ENCODE measurements around the gene UNC13D. TPM values are rescaled to one million over a fixed set of nuclear protein-coding genes. Genes with fewer than 3 reads are reported as not detected.
"Not testable (repeated sequence)": the region's sequence is repeated elsewhere in the genome, so short reads cannot be mapped to it uniquely, and the experiment has no call there.

UNC13D gene
- total and polyA plus RNA-seq, 7 experiments from 2014 or later = 44.5 to 201 (median 149) TPM

GRCh38 chr17:75869282-75870141 lies 25.3 kb upstream of the UNC13D start:
- no peak overlapping the region for H3K27ac ChIP-seq (ENCODE audit: low read depth, low read length)
- no peaks in the 10 kb centered on the region for H3K36me3 Mint-ChIP-seq
- H3K27me3 Mint-ChIP-seq = no peaks in the 10 kb centered on the region
- peak overlapping the region in 1 of 9 donors; percentile 52 for H3K27ac Mint-ChIP-seq
- no peak overlapping the region for H3K4me3 ChIP-seq (ENCODE audit: low read length)
- no peaks in the 10 kb centered on the region for H3K36me3 ChIP-seq (ENCODE audit: control insufficient read depth in 2 of 3, insufficient read depth in 3 of 3, low read length in 3 of 3)
- ChIA-PET CTCF (no interaction called here), POLR2A (interaction anchor here (20.0 kb wide), 1 partner anchor 11 kb away, joined by 354 read pairs; the partner anchor contains the start of gene WBP2)
- DNase-seq = no peak
- peaks cover 8 to 41% (median 26%) of the 10 kb centered on the region in 7 donors for H3K4me1 Mint-ChIP-seq
- no peaks in the 10 kb centered on the region for H3K9me3 Mint-ChIP-seq
- no peak overlapping the region for H3K4me3 Mint-ChIP-seq
- H3K27me3 ChIP-seq (ENCODE audit: control insufficient read depth in 2 of 2, insufficient read depth in 2 of 2, low read length in 2 of 2) = no peaks in the 10 kb centered on the region
- H3K9me3 ChIP-seq (ENCODE audit: control insufficient read depth in 2 of 3, low read length in 3 of 3) = no peaks in the 10 kb centered on the region
- intact Hi-C loops (cut with micrococcal nuclease) = no loop called here
- no peak for ATAC-seq
- H3K4me1 ChIP-seq (ENCODE audit: control insufficient read depth in 2 of 2, insufficient read depth in 2 of 2, low read length in 2 of 2) = peaks cover 13 to 18% of the 10 kb centered on the region in 2 donors

- peaks cover 20 to 25% of the 10 kb centered on the region in 2 donors for H3K4me1 ChIP-seq (ENCODE audit: control insufficient read depth in 2 of 2, insufficient read depth in 2 of 2, low read length in 2 of 2)
- H3K27me3 ChIP-seq (ENCODE audit: control insufficient read depth in 2 of 2, insufficient read depth in 2 of 2, low read length in 2 of 2); H3K27ac ChIP-seq (ENCODE audit: low read depth, low read length); H3K9me3 Mint-ChIP-seq; H3K4me3 Mint-ChIP-seq; ATAC-seq; DNase-seq; H3K36me3 Mint-ChIP-seq; H3K4me3 ChIP-seq (ENCODE audit: low read length); intact Hi-C loops (cut with micrococcal nuclease); H3K36me3 ChIP-seq (ENCODE audit: control insufficient read depth in 2 of 3, insufficient read depth in 3 of 3, low read length in 3 of 3); H3K27me3 Mint-ChIP-seq; H3K9me3 ChIP-seq (ENCODE audit: control insufficient read depth in 2 of 3, low read length in 3 of 3): not testable (repeated sequence)
- peak overlapping the region in 1 of 9 donors; percentile 52 for H3K27ac Mint-ChIP-seq
- ChIA-PET CTCF (interaction anchor here (1.0 to 1.7 kb wide), 2 partner anchors 14 to 27 kb away, joined by 3 to 5 read pairs; partner anchors contain the start of gene WBP2), POLR2A (interaction anchor here (20.0 kb wide), 1 partner anchor 11 kb away, joined by 354 read pairs; the partner anchor contains the start of gene WBP2)
- H3K4me1 Mint-ChIP-seq = peaks cover 15 to 43% (median 32%) of the 10 kb centered on the region in 7 donors
Measured at GRCh38 chr17:75868730-75869281, 24.6 kb upstream of the UNC13D start.

- H3K27ac ChIP-seq (ENCODE audit: low read depth, low read length); H3K27me3 ChIP-seq (ENCODE audit: control insufficient read depth in 2 of 2, insufficient read depth in 2 of 2, low read length in 2 of 2); H3K4me3 ChIP-seq (ENCODE audit: low read length); ATAC-seq; DNase-seq; intact Hi-C loops (cut with micrococcal nuclease); H3K9me3 Mint-ChIP-seq; H3K9me3 ChIP-seq (ENCODE audit: control insufficient read depth in 2 of 3, low read length in 3 of 3); H3K36me3 Mint-ChIP-seq; H3K27me3 Mint-ChIP-seq; H3K36me3 ChIP-seq (ENCODE audit: control insufficient read depth in 2 of 3, insufficient read depth in 3 of 3, low read length in 3 of 3): not testable (repeated sequence)
- Mint-ChIP-seq H3K27ac (peak overlapping the region in 7 of 9 donors; percentile 8 to 93 (median 75)), H3K4me1 (peaks cover 10 to 29% (median 22%) of the 10 kb centered on the region in 7 donors), H3K4me3 (peak overlapping the region in 4 of 10 donors; percentile 2 to 72 (median 29))
- H3K4me1 ChIP-seq (ENCODE audit: control insufficient read depth in 2 of 2, insufficient read depth in 2 of 2, low read length in 2 of 2) = peaks cover 11 to 18% of the 10 kb centered on the region in 2 donors
- POLR2A ChIA-PET = interaction anchor here (0.7 to 20.0 kb wide), 3 partner anchors 8 to 24 kb away, joined by 3 to 354 read pairs (median 354); partner anchors contain the start of genes TRIM47 and WBP2
- CTCF ChIA-PET = interaction anchor here (0.9 to 1.3 kb wide), 3 partner anchors 9 to 112 kb away, joined by 3 to 7 read pairs (median 4); partner anchors contain the start of gene WBP2
Measured at GRCh38 chr17:75865404-75866188, 21.4 kb upstream of the UNC13D start.

- intact Hi-C loops (cut with micrococcal nuclease) = loop anchor here in 1 of 2 donors (1.0 kb wide), 1 partner anchor 11 kb away; no protein-coding TSS in a partner anchor
- peak; percentile 58 for ATAC-seq
- Mint-ChIP-seq H3K4me3 (peak overlapping the region in 6 of 10 donors; percentile 17 to 72 (median 46)), H3K4me1 (peaks cover 10 to 28% (median 22%) of the 10 kb centered on the region in 7 donors), H3K27ac (peak overlapping the region in 8 of 9 donors; percentile 48 to 93 (median 85))
- ChIA-PET POLR2A (interaction anchor here (0.6 to 20.0 kb wide), 8 partner anchors 7 to 463 kb away, joined by 3 to 354 read pairs (median 3); partner anchors contain the start of genes TRIM47, TRIM65 and WBP2), CTCF (interaction anchor here (0.6 to 1.3 kb wide), 8 partner anchors 8 to 341 kb away, joined by 3 to 11 read pairs (median 4); partner anchors contain the start of gene WBP2)
- not testable (repeated sequence) for H3K9me3 ChIP-seq (ENCODE audit: control insufficient read depth in 2 of 3, low read length in 3 of 3); H3K36me3 ChIP-seq (ENCODE audit: control insufficient read depth in 2 of 3, insufficient read depth in 3 of 3, low read length in 3 of 3); H3K9me3 Mint-ChIP-seq; H3K27me3 Mint-ChIP-seq; H3K36me3 Mint-ChIP-seq; H3K4me3 ChIP-seq (ENCODE audit: low read length); H3K27me3 ChIP-seq (ENCODE audit: control insufficient read depth in 2 of 2, insufficient read depth in 2 of 2, low read length in 2 of 2)
- Histone ChIP-seq H3K27ac (ENCODE audit: low read depth, low read length) (peak overlapping the region; percentile 49), H3K4me1 (ENCODE audit: control insufficient read depth in 2 of 2, insufficient read depth in 2 of 2, low read length in 2 of 2) (peaks cover 11 to 18% of the 10 kb centered on the region in 2 donors)
- peak in 1 of 9 donors; percentile 23 for DNase-seq
Measured at GRCh38 chr17:75864887-75865286, 20.7 kb upstream of the UNC13D start.

- Histone ChIP-seq H3K9me3 (ENCODE audit: control insufficient read depth in 2 of 3, low read length in 3 of 3) (no peaks in the 10 kb centered on the region), H3K27ac (ENCODE audit: low read depth, low read length) (peak overlapping the region; percentile 49), H3K4me3 (ENCODE audit: low read length) (no peak overlapping the region), H3K36me3 (ENCODE audit: control insufficient read depth in 2 of 3, insufficient read depth in 3 of 3, low read length in 3 of 3) (no peaks in the 10 kb centered on the region), H3K27me3 (ENCODE audit: control insufficient read depth in 2 of 2, insufficient read depth in 2 of 2, low read length in 2 of 2) (no peaks in the 10 kb centered on the region), H3K4me1 (ENCODE audit: control insufficient read depth in 2 of 2, insufficient read depth in 2 of 2, low read length in 2 of 2) (peaks cover 11 to 18% of the 10 kb centered on the region in 2 donors)
- no peaks in the 10 kb centered on the region for H3K27me3 Mint-ChIP-seq
- POLR2A ChIA-PET = interaction anchor here (0.6 to 20.0 kb wide), 8 partner anchors 6 to 463 kb away, joined by 3 to 354 read pairs (median 3); partner anchors contain the start of genes TRIM47, TRIM65 and WBP2
- DNase-seq (peak in 4 of 9 donors; percentile 34 to 54 (median 38)), ATAC-seq (peak; percentile 70)
- peaks cover 0 to 3% (median 0%) of the 10 kb centered on the region in 11 donors for H3K9me3 Mint-ChIP-seq
- H3K36me3 Mint-ChIP-seq = no peaks in the 10 kb centered on the region
- peaks cover 10 to 29% (median 22%) of the 10 kb centered on the region in 7 donors for H3K4me1 Mint-ChIP-seq
- H3K4me3 Mint-ChIP-seq = peak overlapping the region in 6 of 10 donors; percentile 8 to 72 (median 50)
- intact Hi-C loops (cut with micrococcal nuclease) = loop anchor here in 1 of 2 donors (1.0 kb wide), 1 partner anchor 12 kb away; no protein-coding TSS in a partner anchor
- CTCF ChIA-PET = interaction anchor here (0.6 to 1.3 kb wide), 8 partner anchors 8 to 341 kb away, joined by 3 to 11 read pairs (median 4); partner anchors contain the start of gene WBP2
- peak overlapping the region; percentile 48 to 93 (median 84) for H3K27ac Mint-ChIP-seq
Measured at GRCh38 chr17:75864448-75864871, 20.3 kb upstream of the UNC13D start.

Measured in naive thymus-derived CD4-positive, alpha-beta T cell (primary cell).